ENCODE measurements around the gene ASB18.

DNA sequence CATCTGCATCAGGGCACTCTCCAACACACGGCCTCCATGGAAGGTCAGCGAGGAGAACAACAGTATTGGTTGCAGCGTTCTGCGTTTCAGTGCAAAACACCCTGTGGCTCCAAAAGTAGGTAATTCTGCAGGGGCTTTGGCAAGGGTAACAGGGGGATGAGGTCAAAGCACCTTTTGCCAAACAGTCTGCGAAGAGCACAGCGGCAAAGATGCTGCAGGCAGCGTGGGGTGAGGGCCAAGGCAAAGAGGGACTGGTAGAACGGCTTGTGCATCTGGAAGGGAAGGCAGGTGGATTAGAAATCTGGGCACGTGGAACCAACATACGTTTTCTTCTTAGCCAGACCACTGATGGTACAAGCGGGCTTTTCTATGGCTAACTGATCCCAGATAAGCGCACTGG is 69.4 kb downstream of the ASB18 start:
- TF ChIP-seq EZH2 (IDR thresholded peaks at IDR 0.05; ENCODE audit: borderline replicate concordance, low read depth, low read length, severe bottlenecking) (no peak), MAX (IDR thresholded peaks at IDR 0.05; ENCODE audit: insufficient read depth, insufficient read length) (no peak), CTCF (IDR thresholded peaks at IDR 0.05; ENCODE audit: extremely low read depth in 1 of 2, insufficient read depth in 1 of 2, low read depth in 1 of 2, low read length in 2 of 2) (no peak)

Data from endothelial cell of umbilical vein (primary cell).